CD4-positive, alpha-beta T cell treated with Interleukin-2 at 100 ng/mL for 4 hours (primary cell): ENCODE data around the gene GIN1.
"Not testable (repeated sequence)": the region's sequence is repeated elsewhere in the genome, so short reads cannot be mapped to it uniquely, and the experiment has no call there.

Source experiments
- DNase-seq: peaks from one replicate; pipeline ENCODE4 v3.0.0-alpha.2; 2020; ENCODE audit warnings: low spot score

The GIN1 gene

DNA sequence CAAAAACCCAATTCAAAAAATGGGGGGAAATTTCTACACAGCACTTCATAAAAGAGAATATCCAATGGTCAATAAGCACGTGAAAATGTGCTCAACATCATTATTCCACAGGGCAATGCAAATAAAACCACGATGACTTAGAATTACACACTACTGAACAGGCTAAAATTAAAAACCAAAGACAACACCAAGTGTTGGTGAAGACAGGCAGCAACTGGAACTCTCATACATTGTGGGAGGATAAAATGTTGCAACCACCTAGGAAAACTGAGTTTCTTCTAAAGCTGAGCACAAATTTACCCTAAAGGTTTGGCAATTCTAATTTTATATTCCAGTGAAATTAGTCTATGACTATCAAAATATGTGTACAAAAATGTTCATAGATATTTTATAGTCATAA lies 9.5 kb downstream of the GIN1 start:
- no peak for DNase-seq

- no peak for DNase-seq
These were observed 10.7 kb downstream of the GIN1 start for GRCh38 chr5:103109277-103109676.

GRCh38 chr5:103108086-103108485 lies 11.9 kb downstream of the GIN1 start:
- no peak for DNase-seq

DNA sequence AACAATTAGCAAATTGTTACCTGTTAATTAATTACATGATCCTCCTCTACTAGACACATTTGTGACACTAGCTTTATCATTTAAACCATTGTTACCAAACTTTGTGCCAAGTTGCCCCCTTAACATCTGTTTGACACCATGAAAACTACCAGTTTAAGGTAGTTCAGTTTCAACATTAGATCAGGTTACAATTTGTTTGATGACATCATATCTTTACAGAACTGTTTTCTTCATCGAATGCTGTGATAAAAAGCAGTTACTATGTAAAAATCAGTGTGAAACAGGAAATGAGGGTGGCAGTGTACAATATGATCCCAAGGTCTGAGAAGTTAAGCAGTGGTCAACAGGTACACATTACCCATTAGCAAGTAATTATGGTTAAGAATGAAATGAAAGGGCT lies 17.7 kb downstream of the GIN1 start:
- no peak for DNase-seq

- DNase-seq, result no peak
These were observed 18.7 kb downstream of the GIN1 start for GRCh38 chr5:103101079-103101750.

- DNase-seq, result no peak
These were observed 20.9 kb downstream of the GIN1 start for GRCh38 chr5:103098993-103099392.

DNA sequence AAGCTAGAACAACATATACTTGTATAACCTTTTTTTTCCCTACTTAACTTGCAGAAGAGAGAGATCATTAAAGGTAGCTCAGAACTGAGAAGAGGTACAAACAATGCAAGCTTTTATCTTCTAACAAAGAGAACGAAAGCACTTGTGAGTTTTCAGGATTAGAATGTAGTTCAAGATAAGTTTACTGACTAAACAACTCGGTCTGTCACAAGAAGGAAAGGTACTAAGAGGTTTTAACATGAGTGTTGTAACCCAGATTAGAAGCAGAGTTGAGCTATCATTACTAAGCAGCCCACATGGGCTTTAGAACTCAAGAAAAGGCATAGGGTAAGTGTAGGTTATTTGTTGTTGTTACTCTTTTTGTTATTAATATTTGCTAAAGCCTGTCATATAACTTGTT lies 25.2 kb downstream of the GIN1 start:
- no peak for DNase-seq

DNA sequence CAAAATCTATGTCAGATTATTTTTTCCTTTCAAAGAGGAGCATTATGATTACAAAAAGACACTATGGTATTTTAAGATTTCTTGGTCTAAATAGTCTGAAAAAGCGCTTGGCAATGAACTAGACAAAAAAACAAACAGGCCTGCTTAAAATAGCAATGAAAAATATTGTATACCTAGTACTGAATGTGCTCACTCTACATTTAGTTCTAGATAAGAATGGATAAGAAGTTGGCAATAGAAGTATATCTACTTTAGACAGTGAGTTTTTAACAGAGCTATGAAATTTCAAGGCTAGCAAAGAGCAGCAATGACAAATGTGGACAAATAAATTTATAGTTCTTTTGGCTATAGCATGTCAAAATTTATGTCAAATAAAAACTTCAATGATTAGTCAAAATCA lies 26.2 kb downstream of the GIN1 start:
- DNase-seq, result no peak

GRCh38 chr5:103092676-103093075 lies 27.3 kb downstream of the GIN1 start:
- DNase-seq, result no peak

GRCh38 chr5:103090791-103091190 lies 29.1 kb downstream of the GIN1 start:
- no peak for DNase-seq

DNA sequence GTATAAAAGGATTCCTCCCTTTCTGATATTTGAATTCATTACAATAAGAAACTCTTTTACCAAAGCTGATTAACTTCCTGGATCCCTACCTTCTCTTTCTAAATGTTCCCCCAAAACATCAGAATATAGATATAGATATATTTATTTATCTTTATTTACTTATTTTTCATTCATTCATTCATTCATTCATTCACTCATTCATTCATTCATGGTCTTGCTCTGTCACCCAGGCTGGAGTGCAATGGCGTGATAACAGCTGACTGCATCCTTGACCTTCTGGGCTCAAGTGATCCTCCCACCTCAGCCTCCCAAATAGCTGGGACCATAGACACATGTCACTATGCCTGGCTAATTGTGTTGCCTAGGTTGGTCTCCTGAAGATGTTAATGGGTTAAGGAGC lies 30.7 kb downstream of the GIN1 start:
- no peak for DNase-seq

DNA sequence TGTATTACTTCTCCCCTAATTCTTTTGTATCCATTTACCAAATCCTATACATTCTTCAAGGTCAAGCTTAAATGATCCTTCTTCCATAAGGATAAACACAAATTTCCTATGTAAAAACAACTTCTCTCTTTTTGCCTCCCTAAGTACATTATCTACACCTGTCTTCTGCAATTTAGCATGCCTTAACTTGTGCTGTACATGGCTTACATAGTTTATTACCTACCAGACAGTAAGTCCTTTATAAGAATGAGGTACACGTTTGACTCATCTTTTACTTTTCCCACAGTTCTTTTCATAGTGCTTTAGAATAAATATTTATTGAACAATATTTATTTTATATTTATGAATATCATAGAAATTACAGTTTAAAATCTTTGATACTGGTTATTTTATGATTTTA lies 33.4 kb downstream of the GIN1 start:
- no peak for DNase-seq

- no peak for DNase-seq
These were observed 40.1 kb downstream of the GIN1 start for GRCh38 chr5:103079796-103080195.

GRCh38 chr5:103075442-103075841 lies 44.5 kb downstream of the GIN1 start:
- DNase-seq, result no peak

- DNase-seq, result not testable (repeated sequence)
These were observed 46.4 kb downstream of the GIN1 start for GRCh38 chr5:103073500-103073899.

GRCh38 chr5:103066326-103066725 lies 53.6 kb downstream of the GIN1 start:
- no peak for DNase-seq

DNA sequence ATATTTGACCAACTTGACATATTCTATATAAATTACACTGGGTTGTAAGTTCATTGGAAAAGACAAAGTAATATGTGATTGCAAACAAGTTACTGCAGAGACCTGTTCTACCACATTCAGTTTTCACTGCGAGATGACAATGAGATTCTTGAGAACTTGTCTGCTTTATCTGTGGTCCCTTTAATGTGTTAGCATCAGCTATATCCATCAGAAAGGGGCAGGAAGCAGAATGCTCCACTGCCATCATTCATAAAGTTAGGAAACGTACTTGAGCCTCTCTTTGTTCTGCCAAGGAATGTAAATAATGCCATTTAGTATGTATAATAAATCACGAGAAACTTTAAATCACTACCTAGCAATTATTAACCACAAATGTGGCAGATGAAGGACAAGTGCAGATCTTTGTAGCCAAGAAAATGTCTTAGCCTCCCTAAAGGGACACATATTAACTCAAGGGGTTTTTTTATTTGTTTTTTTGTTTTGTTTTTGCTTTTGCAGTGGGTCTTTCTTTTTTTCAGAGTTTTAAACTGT lies 59.4 kb downstream of the GIN1 start:
- no peak for DNase-seq

DNA sequence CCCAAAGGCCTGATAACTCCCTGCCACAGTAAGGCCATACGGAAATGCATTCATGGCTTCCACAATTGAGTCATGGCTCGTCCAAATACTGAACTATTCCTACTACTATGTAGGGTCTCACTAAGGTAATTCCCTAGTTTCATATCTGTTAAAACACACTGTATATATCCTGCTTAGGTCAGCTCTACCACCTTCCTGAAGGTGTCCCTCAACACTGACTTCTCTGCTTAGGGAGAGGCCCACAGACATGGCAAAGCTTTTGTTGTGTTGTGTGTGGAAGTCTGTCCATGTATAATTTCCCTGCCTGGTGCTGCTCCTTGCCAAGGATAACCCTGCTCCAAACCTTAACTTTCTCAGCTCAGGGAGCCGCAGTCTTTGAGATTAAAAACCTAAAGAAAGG lies 60.4 kb downstream of the GIN1 start:
- DNase-seq, result no peak

GRCh38 chr5:103057208-103058130 lies 62.5 kb downstream of the GIN1 start:
- DNase-seq, result no peak

DNA sequence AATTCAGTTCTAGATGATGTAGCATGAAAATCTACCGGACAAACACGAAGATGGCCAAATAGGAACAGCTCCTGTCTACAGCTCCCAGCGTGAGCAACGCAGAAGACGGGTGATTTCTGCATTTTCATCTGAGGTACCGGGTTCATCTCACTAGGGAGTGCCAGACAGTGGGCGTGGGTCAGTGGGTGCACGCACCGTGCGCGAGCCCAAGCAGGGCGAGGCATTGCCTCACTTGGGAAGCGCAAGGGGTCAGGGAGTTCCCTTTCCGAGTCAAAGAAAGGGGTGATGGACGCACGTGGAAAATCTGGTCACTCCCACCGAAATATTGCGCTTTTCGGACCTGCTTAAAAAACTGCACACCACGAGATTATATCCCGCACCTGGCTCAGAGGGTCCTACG lies 73.2 kb downstream of the GIN1 start:
- DNase-seq, result not testable (repeated sequence)

DNA sequence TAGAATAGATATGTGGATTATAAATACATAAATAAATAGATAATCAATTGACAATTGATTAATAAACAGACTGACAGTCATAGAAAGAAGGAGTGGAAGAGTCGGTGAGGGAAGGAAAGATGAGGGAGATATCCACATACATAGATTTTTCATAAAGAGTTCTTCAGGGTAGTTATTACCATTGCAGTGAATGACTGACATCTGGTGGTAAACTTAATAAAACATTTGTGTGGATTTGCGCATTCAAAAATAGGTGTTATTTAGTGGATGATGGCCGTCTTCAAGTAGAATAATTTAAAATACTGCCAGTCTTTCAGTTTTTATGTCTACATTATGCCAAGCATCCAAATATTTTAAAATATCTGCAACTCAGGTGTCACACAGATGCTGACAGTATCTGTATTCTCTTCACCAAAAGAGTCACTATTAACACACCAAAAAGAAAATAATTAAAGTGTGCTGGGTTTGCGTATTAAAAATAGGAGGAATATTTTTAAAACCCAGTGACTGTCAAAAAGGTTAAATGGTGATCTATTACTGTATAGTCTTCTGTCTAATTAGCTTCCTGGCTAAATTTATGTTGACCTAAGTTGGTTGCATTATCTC lies 78.8 kb downstream of the GIN1 start:
- DNase-seq, result peak; percentile 12

DNA sequence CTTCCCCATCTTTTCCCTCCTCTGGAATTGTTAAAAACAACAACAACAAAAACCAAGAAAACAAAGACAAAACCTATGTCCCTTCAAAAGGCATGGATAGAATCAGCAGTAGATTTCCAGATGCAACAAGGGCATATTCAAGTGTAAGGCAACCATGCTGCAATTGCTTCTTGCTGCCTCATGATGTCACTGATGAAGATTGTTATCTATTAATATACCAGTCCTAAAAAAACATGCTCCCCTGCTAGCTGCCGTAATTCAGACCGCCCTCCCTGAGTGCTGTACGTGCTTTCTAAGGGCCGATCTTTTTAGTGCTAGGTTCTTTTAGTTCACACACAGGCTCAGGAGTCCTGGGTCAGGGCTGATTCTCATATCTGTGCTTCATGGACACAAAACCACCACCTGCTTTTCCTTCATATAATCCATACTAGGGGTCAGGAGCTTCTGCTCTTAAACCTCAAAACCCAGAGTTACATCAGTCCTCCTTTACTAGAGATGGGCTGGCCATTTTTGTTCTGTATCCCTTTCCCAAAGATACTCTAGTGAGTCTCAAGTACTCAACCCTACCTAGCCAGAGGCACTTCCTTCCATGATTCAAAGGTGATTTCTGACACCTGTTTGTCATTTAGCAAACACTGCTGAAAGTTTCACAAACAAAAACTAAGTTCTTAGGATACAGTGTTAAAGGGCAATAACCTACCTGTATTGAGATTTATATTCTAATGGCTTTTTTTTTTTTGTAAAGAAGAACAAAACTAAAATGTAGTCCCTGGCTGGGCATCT lies 82.1 kb downstream of the GIN1 start:
- no peak for DNase-seq
